Measurements from ENCODE around the gene GSN. TPM values are rescaled to one million over a fixed set of nuclear protein-coding genes. Genes with fewer than 3 reads are reported as not detected.

GSN gene
- total and polyA plus RNA-seq, 9 of the 15 experiments (the other 6 are each of a cell fraction or from before 2014, with no cell fraction given), result 0.39 to 16.6 (median 8.2) TPM

DNA sequence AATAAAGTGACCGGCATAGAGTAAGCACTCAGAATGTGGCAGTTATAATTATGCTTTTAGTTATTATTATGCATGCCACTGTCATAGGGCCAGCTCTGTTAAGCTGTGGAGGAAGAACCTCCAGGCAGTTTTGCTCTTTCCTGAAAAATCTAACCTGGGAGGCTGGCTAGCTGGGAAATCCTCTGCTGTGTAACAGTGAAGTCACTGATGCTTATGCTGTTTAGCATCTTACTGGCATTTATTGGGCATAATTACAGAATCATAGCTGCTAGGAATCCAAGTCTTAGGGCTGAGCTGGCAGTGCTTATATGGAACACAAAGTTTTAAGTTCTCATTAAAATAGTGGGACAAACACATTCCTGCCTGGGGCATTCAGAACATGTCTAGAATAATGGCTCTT, 5.5 kb upstream of the GSN start (continued):
- no peak for TF ChIP-seq CEBPB (tag; IDR thresholded peaks at IDR 0.05)
- TF ChIP-seq ELF1 (tag; IDR thresholded peaks at IDR 0.05), result no peak
- TF ChIP-seq ZNF175 (CRISPR knock-in tag; IDR thresholded peaks at IDR 0.05; ENCODE audit: low read depth), result no peak
- no peak for TF ChIP-seq GABPB1 (CRISPR knock-in tag; IDR thresholded peaks at IDR 0.05)
- no peak for TF ChIP-seq HOXB6 (CRISPR knock-in tag; IDR thresholded peaks at IDR 0.05; ENCODE audit: borderline replicate concordance)
- no peak for TF ChIP-seq NR2F6 (CRISPR knock-in tag; IDR thresholded peaks at IDR 0.05)
- TF ChIP-seq KDM2B (CRISPR knock-in tag; IDR thresholded peaks at IDR 0.05), result no peak
- TF ChIP-seq ZNF217 (CRISPR knock-in tag; IDR thresholded peaks at IDR 0.05), result no peak
- no peak for TF ChIP-seq TEAD1 (CRISPR knock-in tag; IDR thresholded peaks at IDR 0.05)
- no peak for TF ChIP-seq USF1 (CRISPR knock-in tag; IDR thresholded peaks at IDR 0.05)
- TF ChIP-seq STAT5B (CRISPR knock-in tag; IDR thresholded peaks at IDR 0.05), result no peak
- no peak for TF ChIP-seq ZNF408 (CRISPR knock-in tag; IDR thresholded peaks at IDR 0.05; ENCODE audit: low read depth)
- no peak for TF ChIP-seq POLR2B (IDR thresholded peaks at IDR 0.05; ENCODE audit: low read depth, partially characterized antibody)

GRCh38 chr9:121262953-121263352, 5.0 kb upstream of the GSN start:
- Histone ChIP-seq H2AFZ (ENCODE audit: low read depth, low read length) (no peak overlapping the region), H3K9me1 (ENCODE audit: control insufficient read depth, insufficient read depth, low read length) (no peaks in the 10 kb centered on the region), H3K9me3 (replicated peaks; ENCODE audit: control insufficient read depth, insufficient read depth, low read depth, low read length) (no peaks in the 10 kb centered on the region), H3K9ac (ENCODE audit: insufficient read depth in 1 of 2, low read depth in 2 of 2, low read length in 2 of 2) (no peak overlapping the region), H3K36me3 (ENCODE audit: control insufficient read depth, insufficient read depth, low read length) (no peaks in the 10 kb centered on the region), H3K4me1 (replicated peaks in 1 of 2; ENCODE audit: control insufficient read depth in 2 of 2, insufficient read depth in 2 of 2, low read length in 2 of 2) (peaks cover 3 to 5% of the 10 kb centered on the region in 2 experiments; a peak in 3 of 5 replicates), H3K27ac (ENCODE audit: extremely low read depth, low read depth, low read length) (no peak overlapping the region), H3K27me3 (ENCODE audit: control insufficient read depth in 2 of 2, insufficient read depth in 2 of 2, low read length in 2 of 2) (peaks cover 0 to 7% of the 10 kb centered on the region in 2 experiments; a peak in 1 of 5 replicates), H4K20me1 (replicated peaks; ENCODE audit: control insufficient read depth, insufficient read depth, low read length) (no peaks in the 10 kb centered on the region), H3K79me2 (ENCODE audit: control insufficient read depth, insufficient read depth, low read length) (no peaks in the 10 kb centered on the region), H3K4me3 (no peak overlapping the region), H3K4me2 (ENCODE audit: insufficient read depth, low read length) (no peak overlapping the region)
- FAIRE-seq (no peak), ATAC-seq (no peak), DNase-seq (ENCODE audit: extremely low read depth in 1 of 4, low spot score in 3 of 4) (no peak)
- POLR2A ChIA-PET, result interaction anchor here (2.1 kb wide), 1 partner anchor 11 kb away, joined by 8 read pairs; no protein-coding TSS in a partner anchor
- in situ Hi-C loops (cut with MboI) (no loop called here), intact Hi-C loops (cut with micrococcal nuclease) (no loop called here)
- CTCF ChIA-PET (ENCODE audit: low intra/inter-chr PET ratio), result no interaction called here
- WGBS (ENCODE audit: insufficient coverage, low coverage, missing lambda C conversion rate), result 17% methylated on average over 5 of the region's 5 CpGs
- BruUV-seq (replicated peaks), result no TSS peak
- no peak for TF ChIP-seq MCM3 (IDR thresholded peaks at IDR 0.05)
- no peak for TF ChIP-seq SP2 (IDR thresholded peaks at IDR 0.05; ENCODE audit: extremely low read depth, low read depth, low read length, poor library complexity, severe bottlenecking)
- no peak for TF ChIP-seq SREBF2 (CRISPR knock-in tag; IDR thresholded peaks at IDR 0.05)
- TF ChIP-seq, protein P1, sequence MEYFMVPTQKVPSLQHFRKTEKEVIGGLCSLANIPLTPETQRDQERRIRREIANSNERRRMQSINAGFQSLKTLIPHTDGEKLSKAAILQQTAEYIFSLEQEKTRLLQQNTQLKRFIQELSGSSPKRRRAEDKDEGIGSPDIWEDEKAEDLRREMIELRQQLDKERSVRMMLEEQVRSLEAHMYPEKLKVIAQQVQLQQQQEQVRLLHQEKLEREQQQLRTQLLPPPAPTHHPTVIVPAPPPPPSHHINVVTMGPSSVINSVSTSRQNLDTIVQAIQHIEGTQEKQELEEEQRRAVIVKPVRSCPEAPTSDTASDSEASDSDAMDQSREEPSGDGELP (CRISPR knock-in tag; IDR thresholded peaks at IDR 0.05; ENCODE audit: borderline replicate concordance), result no peak
- no peak for TF ChIP-seq ZNF143 (CRISPR knock-in tag; IDR thresholded peaks at IDR 0.05)
- no peak for TF ChIP-seq ZNF696 (CRISPR knock-in tag; conservative IDR thresholded peaks at IDR 0.05)
- no peak for TF ChIP-seq TARDBP (IDR thresholded peaks at IDR 0.05)
- TF ChIP-seq ARID3A (IDR thresholded peaks at IDR 0.05; ENCODE audit: borderline replicate concordance, low read depth, low read length), result no peak
- no peak for TF ChIP-seq RBM34 (IDR thresholded peaks at IDR 0.05; ENCODE audit: borderline replicate concordance, insufficient read depth, low read length)

All from K562 (cell line).